Medulla oblongata (tissue), 1 donor: ENCODE results near the gene IRF2.

Experiments used
- DNase-seq: peaks from one replicate; pipeline ENCODE4 v3.0.0-alpha.2; 2015; ENCODE audit errors: extremely low spot score

IRF2 gene

DNA sequence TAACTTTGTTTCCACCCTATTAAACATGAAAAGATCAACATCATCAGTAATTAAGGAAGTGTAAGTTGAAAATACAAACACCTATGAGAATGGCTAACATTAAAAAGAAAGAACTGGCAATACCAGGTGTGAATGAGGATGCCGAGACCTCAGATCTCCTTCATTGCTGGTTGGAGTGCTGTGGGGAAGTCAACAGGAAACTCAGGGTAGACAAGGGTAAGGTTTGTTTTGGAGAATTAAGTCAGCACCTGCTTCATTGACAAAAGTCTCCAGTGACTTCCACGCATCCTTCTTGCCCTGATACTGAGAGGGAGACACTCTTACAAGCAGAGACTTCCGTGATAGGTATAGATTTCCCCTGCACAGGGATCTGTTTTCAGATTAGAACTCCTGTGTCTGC is 106.1 kb downstream of the IRF2 start:
- no peak for DNase-seq

DNA sequence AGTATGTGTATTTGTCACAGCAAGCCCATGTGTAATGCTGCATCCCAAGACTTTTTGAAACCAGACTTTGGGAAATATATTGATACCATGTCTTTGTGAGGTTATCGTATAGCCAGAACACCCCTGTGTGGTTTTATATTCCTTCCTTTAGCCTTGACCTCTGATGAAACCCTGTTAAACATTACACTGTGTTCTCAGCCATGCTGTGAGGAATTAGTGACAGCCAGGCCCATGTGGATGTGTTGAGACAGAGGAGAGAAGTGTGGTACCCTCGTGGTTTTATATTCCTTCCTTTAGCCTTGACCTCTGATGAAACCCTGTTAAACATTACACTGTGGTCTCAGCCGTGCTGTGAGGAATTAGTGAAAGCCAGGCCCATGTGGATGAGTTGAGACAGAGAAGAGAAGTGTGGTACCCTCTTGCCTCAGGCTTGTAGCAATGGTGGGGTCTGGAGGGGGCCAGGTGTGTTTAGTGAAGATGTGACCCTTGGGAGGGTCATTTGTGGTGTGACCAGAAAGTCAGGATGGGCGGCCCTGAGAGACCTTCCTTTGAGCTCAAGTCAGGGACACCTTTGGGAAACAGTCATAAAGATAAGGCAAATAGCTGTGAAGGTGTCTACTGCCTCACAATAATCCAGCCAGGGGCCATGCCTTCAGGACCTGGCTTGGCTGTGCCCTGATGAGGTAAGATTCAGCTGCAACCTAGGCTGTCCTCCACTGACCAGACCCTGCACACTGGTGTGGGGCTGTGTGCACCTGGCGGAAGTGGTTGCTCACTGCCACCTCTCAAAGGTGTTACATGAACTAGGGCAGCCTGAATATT is 110.0 kb downstream of the IRF2 start:
- DNase-seq, result no peak

DNA sequence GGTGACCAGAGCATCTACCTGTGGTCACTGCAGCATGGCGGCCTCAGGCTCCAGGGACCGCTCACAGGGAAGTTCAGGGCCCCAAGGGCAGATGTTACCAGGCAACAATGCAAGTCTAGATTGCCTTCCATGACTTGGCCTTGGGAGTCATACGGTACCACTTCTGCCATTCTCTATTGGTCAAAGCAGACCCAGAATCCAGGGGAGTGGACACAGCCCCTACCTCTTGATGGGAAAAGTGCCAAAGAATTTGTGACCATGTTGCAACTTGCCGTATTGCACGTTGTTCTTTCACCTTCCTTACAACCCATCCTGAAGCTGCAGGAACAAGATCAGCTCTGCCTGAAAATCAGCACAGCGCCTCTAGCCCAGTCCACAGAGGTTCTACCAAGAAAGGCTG is 111.1 kb downstream of the IRF2 start:
- DNase-seq, result no peak

DNA sequence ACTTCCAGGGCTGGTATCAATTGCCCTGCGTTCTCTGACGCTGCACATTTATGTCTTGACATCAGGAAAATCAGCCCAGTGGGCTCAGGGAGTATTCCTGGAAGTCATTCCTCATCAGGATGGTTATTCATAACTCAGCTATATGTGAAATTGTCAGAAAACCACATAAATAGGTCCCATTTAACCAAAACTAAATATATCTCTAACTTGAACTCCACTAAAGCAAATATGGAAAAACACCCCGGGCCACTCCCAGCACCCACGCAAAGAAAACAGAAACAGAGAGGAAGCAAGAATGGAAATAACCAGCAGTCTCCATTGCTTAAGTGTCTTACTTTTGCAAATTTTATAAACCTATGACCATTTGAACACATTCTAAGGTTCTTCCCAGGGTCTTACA is 112.0 kb downstream of the IRF2 start:
- DNase-seq, result no peak

DNA sequence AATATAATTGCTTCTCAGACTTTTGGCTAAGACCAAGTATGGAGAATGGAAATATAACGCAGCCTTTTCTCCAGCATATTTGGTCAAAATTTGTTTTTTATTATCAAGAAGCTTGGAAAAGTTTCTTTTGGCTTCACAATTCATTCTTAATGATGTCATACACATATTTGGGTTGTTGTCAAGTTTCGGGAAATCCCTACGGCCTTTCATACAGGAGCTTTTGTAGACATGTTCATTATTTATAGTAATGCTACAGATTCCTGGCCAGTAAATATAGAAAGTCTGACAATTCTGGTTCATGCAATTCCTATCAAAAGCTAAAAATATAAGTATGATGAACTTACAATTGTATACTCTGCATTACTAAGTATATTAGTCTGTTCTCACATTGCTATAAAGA is 112.9 kb downstream of the IRF2 start:
- DNase-seq, result no peak

DNA sequence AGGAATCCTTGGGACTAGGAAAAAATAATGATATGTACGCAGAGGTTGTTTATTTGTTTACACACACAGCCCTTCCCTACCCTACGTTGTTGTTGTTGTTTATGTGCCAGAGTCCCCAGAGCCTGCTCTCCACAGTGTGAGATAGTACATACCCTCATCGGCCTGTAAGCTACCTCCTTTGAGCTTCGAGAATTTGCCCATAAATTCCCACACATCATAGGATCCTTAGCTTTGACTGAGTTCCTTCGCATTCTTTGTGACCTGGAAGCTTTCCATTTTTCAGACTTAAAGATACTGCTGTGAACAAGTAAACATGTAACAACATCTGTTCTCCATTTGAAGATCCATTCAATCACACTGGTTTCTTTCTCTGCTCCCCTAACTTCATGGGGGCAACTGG is 114.5 kb downstream of the IRF2 start:
- DNase-seq, result no peak

DNA sequence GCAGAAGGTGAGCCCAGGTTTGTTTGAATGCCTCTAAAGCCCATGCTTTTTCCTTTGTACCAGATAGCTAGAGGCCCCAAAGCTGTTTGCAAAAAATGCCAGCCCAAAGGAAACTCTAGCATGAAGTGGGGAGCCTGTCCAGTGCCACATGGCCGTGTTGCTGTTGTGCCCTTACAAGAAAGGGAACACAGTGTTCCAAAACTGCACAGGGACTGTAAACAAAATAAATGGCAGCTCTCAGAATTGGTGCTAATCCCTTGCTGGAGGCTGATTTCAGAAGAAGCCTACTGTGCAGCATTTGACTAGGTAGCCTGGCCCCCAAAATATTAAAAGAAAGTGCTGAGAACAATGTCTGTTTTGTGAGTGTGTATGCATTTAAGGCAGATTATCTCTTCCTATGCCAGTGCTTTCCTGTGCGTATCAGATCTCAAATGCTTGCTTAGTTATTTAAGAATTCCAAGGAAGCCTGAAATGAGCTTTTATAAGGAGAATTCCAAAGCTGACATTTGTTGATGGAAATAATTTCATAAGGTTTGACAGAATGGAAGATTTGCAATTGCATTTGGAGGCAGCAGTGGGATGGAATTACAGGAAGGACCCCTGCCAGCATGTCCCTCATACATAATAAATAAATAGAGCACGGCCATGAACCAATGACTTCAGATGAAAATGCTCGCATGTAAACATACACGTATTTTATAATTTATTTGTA is 115.7 kb downstream of the IRF2 start:
- no peak for DNase-seq

DNA sequence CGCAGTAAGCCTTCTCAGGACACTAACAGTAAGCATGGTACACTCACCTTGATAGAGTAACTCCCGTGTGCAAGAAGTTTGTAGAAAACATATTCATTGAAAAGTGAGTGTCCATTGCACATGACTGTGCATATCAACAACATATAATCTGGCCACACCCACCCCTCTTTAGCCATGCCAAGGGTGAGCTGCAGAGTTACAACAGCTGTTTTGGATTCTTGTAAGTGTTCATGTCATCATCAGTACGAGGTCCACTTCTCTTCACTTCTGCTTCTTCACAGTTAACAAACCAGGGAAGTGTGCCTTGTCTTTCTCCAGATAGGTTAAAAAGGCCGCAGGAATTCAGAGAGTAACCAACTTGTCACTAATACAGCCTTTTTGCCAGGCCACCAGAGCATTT is 116.6 kb downstream of the IRF2 start:
- no peak for DNase-seq

DNA sequence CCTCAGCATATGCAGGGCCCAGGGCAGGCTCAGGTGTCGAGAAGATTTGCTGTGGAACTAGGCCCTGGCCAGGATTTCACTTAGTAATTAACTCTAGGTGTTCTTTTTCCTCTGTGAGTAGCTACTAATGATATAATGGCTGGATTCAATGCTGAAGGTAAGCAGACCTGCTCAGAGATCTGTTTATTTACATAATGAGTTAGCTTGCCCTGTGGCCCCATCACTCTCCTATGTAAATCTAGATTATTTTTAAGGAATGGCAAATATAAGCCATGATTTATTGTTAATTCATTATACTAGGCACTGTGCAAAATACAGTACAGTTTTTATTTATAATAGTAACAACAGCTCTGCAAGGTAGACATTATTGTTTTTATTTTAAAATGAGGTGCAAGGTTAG is 117.2 kb downstream of the IRF2 start:
- DNase-seq, result no peak

DNA sequence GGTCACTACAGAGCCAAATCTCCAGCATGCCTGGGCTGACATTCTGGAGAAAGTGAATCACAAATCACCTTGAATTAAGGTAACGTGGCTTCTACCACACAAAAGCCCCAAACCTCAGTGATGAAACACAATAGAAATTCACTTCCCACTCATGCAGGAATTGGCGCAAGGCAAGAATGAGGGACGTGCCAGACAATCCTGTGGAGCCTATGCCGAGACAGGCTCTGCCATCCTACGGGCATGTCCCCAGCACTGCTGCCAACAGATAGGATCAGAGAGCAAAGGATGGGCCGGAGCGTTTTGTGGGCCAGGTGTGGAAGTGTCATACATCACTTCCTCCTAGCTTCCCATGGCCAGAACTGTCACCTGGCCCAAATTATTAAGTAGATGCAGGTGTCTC is 118.0 kb downstream of the IRF2 start:
- no peak for DNase-seq

DNA sequence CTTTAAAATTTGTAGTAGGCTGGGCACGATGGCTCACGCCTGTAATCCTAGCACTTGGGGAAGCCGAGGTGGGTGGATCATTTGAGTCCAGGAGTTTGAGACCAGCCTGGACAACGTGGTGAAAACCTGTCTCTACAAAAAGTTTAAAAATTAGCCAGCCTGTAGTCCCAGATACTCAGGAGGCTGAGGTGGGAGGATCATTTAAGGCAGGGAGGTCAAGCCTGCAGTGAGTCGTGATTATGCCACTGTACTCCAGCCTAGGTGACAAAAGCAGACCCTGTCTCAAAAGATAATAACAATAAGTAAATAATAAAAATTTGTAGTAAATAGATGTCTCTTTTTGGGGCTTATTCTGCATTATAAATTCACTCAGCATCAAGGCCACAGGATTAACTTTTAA is 118.5 kb downstream of the IRF2 start:
- DNase-seq, result no peak

DNA sequence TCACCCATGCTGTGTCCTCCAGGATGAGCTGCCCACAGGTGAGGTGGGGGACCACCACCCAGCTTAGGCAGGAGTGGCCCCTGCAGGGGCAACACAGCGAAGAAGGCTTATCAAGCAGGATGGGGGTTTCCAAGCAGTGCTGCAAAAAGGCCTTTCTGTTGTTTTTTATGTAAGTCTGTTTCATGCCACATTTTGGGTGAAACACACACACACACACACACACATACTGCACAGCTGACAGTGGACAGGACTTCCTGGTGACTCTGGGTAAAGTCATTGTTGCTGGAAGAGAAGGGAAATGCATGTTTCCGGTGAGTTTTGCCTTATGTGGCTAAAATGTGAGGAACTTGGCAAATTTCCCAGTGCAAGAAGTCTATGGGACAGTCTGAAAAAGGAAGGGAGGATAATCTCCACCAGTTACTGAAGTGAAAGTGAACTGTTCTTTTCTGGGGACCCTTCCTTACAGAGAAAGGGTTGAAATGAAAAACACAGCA is 119.2 kb downstream of the IRF2 start:
- DNase-seq, result peak; percentile 93

DNA sequence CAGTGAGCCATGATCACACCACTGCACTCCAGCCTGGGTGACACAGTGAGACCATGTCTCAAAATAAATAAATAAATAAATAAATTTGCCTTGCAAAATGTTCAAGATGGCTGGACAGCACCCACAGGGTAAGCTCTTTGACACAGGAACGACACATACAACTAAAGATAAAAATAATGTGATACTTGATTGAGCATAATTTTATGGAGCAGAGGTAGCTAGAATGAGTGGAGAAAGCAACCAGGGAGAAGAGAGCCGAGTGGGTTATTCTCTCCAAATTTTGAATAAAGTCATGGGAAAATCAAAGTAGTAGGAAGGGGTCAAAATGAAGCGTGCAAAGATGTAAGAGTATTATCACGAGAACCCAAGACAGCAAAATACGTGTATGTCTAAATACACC is 121.5 kb downstream of the IRF2 start:
- DNase-seq, result no peak

DNA sequence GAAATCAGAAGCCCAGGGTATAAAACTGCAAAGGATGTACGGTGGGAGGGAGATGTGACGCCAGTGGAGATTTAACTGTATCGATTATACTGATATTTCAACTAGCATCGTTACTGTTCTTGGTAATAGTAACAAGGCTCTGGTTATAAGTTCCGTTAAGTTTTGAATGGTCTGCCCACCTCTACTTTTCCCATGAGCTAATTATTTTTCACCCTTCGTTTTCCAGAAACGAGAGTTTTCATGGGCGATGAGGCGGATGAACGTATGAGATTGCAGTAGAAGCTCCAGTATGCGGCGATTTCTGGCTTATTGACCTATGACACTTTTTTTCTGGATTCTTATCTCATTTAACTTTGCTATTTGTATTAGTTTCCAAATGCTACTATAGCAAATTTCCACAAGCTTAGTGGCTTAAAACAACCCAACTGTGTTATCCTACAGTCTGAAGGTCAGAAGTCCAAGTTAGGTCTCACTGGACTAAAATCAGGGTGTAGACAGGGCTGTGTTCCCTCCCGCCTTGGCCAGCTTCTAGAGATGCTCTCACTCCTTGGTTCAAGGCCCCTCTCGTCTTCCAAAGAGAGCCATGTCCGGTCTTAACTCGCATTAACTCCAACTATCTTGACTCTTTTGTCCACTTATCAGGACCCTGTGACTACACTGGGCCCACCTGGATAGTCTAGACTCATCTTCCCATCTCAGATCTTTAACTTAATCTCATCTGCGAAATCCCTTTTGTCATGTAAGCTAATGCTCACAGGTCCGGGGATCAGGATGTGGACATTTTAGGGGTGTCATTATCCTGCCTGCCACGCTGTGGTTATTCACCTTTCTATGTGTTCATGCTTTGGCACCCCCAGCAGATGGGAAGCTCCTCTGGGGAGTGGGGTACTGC is 122.5 kb downstream of the IRF2 start:
- DNase-seq, result no peak

DNA sequence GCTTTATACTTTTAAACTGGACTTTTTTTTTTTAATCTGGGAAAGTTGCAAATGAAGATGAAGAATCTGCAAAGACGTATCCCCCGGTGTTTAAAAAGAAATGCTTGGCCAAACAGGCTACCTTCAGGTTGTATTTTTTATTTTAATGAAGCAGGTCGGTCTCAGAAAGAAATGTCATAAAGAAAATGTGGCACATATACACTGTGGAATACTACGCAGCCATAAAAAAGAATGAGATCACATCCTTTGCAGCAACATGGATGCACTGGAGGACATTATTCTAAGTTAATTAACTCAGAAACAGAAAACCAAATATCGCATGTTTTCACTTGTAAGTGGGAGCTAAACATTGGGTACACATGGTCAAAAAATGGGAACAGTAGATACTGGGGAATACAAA is 123.4 kb downstream of the IRF2 start:
- DNase-seq, result no peak

DNA sequence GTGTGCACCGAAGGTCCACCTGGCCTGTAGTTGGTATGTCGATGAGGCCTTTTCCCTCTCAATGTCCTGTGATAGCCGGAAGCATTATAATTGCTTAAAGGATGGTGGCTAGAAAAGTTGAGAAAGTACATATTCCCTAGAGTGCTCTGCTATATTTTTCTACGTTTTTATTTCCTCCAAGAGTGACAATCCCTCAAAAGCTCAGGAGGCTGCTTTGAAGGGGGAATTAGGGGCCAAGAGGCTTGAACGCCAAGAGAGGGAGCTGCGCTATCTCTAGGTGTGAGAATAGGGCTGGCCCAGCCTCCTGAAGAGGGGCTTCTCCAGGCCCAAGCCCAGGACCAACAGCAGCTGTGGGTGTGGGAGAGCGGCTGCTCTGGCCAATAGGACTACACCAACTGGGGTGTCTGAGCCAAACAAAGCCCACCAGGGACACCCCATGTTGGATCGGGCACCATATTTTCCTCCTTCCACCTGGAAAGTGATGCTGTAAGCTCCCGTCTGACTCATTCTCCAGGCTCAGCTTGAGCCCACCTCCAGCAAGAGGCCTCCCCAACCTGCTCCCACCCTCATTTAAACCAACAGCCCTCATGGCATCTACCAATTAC is 124.0 kb downstream of the IRF2 start:
- no peak for DNase-seq

DNA sequence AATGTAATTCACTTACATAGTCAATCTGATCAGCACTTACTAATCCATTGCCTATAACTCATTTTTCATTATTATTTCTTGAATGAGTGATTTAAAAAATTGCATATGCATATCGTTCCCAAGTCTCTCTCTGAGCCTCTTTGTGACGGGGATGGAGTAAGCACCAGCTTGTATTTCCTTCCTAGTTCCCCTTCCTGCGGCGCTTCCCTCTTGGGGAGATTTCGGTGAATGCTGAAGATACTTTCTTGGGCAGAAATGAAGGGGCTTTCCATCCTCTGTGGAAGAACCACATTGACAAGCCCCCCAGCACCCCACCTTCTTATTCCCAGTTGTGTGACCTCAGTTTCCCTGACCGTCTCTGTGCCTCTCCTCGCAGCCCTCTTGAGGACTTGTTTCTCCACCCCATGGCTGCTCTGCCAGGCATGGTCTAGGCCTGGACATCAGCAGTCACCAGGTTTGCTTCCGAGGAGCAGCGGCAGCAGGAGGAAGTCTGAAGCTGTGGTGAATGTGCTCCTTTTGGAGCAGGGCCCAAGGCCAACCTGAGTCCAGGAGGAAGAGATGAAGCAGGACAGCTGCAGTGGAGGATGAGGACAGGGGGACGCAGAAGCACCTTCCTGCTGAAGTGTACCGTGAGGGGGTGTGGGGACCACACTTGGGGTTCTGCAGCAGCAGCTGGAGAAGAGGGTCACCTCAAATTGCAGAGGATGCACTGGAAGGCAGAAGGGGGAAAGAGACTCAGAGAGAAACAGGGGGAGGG is 124.9 kb downstream of the IRF2 start:
- DNase-seq, result no peak

DNA sequence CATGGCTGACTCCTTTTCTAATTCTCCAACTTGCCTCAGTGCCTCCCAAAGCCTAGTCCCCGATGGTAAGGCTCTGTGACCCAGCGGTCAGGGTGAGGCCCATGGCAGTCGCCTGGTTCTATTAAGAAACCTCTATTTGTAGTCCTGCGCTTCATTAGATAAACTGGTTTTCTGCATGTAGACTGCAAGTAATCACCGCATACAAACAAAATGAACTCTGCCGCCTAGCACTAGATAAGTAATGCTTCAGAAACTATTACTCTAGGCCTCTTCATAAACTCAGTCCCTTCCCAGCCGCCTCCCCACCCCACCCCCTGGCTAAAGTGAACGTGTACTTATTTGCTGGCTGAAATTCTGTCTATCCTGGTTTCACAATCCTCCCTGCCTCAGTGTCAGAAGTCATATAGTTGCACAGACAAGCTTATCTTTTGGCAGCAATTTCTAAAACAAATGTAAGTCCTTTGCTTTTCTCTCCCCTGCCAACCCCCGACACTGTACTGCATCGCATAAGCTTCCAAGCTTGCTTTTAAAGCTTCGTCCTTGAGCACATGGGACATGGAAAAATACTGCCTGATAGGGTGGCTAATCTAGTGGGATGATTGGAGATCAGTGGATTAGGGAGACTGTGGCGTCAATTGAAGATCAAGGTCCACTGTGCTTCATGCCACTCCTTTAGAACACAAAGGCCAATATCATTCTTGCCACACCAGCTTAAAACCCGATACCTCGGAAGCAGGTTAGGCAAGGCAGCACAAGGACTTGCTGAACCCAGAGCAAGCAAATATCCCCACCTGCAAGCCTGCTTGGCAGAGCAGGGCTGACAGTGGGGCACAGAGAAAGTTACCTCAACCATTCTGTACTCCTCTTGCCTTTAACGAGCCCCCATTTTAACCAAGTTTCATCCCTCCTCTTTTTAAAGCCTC is 125.8 kb downstream of the IRF2 start:
- DNase-seq, result no peak

DNA sequence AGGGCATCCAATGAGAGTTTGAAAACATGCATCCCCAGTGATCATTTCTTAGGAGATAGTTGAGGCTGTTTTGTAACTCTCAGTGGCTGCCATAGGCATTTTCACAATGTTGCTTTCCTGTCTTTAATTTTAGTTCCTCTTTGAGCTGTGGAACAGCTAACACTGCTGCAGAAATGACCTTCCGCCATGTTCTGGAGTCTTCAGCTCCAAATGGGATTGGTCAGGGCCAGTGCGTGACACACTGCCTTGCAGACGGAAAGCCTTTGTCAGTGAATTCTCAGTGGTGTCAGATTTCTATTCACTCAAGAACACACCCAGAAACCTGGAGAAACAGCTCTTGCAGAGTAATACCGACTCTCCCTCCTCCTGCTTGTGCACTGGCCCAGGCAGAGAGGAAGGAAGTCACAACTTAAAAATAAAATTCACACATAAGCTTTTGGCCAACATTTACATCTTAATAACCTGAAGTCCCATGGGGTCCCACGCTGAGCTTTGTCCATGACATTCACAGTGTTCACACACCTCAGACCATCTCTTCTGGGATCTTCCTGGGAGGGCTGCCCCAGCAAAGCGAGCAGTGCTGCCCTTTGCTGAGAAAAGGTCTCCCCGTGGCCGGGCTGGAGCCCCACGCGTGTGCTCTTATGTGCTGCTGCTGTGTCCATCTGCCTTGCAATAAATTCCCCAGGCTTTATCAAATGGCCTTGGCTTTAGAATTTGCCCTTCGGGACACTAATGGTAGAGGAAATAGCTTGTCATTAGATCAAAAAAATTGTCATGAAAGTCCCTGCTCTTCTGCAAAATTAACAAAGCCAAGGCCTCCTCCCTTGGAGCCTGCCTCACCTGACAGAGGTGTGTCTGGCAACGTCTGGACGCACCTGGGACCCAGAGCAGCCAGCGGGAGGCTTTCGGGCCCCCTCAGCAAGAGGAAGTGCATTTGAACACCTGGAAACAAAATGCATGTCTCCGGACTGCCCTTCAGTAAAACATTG is 126.8 kb downstream of the IRF2 start:
- DNase-seq, result peak; percentile 58
